ENCODE data around the gene TACR2.
"Not testable (repeated sequence)": the region's sequence is repeated elsewhere in the genome, so short reads cannot be mapped to it uniquely, and the experiment has no call there.

The TACR2 gene

DNA sequence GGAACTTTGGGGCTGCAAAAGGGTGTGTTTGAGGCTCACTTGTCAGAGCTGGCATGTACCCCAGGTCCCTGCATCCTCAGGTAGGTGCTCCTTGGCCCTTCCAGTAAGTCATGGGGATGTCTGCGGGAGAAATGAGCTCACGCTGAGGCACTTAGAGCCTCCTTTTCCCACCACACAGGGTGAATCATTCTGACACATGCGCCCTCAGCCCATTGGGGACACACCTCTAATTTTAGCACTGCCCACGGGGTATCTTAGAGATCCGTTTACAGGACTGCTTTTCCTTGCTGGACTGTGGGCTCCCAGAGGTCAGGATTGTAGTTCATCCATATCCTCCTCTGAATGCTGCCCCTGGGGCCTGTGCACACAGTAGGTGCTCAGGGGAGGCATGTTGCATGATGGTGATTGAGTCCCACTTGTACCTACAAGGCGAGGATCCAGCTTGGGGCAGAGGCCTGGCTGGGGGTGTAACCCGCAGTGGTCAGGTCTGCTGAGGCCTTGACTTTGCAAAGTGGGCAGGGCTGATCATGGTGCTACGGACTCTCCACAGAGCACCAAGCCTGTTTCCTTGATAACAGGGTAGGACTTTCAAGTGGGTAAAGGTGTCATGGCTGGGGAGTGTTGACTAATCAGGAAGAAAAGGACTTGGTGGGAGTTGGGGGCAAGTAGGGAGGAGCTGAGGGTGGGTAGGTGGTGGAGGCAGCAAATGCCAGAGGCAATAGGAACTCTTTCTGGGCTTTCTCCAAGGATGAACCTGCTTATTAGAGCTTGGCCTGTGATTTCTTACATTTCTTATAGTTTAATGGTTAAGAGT, 40.4 kb upstream of the TACR2 start:
- no peak for DNase-seq (ENCODE audit: extremely low read depth, low read depth)
- no peak overlapping the region for H3K4me3 ChIP-seq (replicated peaks; ENCODE audit: low read depth, low read length)
- TF ChIP-seq, protein P1, sequence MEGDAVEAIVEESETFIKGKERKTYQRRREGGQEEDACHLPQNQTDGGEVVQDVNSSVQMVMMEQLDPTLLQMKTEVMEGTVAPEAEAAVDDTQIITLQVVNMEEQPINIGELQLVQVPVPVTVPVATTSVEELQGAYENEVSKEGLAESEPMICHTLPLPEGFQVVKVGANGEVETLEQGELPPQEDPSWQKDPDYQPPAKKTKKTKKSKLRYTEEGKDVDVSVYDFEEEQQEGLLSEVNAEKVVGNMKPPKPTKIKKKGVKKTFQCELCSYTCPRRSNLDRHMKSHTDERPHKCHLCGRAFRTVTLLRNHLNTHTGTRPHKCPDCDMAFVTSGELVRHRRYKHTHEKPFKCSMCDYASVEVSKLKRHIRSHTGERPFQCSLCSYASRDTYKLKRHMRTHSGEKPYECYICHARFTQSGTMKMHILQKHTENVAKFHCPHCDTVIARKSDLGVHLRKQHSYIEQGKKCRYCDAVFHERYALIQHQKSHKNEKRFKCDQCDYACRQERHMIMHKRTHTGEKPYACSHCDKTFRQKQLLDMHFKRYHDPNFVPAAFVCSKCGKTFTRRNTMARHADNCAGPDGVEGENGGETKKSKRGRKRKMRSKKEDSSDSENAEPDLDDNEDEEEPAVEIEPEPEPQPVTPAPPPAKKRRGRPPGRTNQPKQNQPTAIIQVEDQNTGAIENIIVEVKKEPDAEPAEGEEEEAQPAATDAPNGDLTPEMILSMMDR (IDR thresholded peaks at IDR 0.05; ENCODE audit: low read depth, low read length, missing control alignments) = no peak

DNA sequence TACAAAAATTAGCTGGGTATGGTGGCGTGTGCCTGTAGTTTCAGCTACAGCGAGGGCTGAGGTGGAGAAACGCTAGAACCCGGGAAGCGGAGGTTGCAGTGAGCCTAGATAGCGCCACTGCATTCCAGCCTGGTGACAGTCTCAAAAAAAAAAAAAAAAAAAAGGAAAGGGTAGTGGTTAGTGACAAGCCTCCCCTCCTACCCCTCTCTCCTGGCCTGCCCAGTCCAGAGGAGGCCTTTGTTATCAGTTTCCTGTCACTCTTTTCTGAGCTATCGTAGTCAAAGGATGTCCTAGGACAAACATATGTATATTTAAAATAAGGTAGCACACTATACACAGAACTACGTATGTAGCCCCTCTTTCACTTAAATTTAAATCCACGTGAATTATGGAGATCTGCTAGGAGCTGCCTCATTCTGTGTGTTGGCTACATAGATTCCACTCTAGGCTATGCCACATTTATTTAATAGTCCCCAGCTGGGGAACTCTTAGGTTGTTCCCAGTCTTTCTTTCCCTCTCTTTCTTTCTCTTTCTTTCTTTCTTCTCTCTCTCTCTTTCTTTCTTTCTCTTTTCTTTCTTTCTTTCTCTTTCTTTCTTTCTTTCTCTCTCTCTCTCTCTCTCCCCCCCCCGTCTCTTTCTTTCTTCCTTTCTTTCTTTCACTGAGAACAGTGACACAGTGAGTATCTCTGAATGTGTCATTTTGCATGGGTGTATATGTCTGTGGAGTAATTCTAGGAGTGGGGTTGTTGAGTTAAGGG, 38.5 kb upstream of the TACR2 start:
- no peak for DNase-seq (ENCODE audit: extremely low read depth, low read depth)
- no peak overlapping the region for H3K4me3 ChIP-seq (replicated peaks; ENCODE audit: low read depth, low read length)
- TF ChIP-seq, protein P1 (IDR thresholded peaks at IDR 0.05; ENCODE audit: low read depth, low read length, missing control alignments) = no peak

DNA sequence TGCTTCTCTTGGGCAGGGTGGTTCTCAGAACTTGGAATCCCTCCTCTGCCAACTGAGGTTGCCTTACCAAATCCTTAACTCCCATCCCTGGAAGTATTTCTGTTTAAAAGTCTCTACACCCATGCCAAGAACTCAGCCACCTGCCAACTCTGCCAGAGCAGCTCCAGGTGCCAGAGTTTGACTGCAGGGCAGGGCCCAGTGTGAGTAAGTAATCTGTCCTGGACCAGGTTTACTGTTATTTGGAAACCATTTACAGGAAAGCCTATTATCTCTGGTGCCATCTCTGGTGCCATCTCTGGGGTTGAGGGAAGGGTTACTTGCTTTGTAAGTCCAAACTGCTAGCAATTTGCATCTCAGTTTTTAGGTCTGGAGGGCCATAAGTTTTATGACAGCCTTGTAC, 37.1 kb upstream of the TACR2 start:
- no peak for DNase-seq (ENCODE audit: extremely low read depth, low read depth)
- no peak overlapping the region for H3K4me3 ChIP-seq (replicated peaks; ENCODE audit: low read depth, low read length)
- TF ChIP-seq, protein P1 (IDR thresholded peaks at IDR 0.05; ENCODE audit: low read depth, low read length, missing control alignments) = no peak

DNA sequence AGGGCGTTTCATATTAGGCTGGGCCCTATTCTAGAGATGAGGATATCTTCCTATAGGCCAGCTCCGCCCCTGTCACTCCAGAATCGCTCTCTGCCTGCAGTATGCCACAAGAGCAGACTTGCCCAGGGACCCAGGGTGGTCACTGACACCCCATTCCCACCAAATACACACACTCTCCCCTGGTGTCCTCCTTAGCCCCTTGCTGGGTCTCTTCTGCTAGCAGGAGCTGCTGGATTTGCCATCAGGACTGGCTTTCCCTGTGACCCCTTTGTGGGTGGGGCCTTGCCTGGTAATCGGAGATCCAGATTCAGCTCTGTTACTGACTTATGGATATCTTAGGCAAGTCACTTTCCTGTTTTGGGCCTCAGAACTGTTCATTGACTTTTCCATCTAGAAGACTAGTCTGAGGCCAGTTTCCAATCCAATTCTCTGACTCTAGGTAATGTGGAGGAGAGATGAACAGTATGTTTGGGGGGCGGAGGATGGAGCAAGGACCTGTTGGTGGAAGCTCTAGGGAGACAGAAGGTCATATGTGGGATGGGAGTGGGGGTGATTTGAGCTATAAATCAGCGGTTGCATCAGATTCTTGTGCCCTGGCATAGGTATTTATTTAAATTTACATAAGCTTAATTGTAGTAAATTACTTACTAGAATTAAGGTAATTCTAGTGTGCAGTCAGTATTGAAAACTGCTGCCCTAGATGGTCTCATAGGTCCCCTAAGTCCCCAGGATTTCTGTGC, 36.1 kb upstream of the TACR2 start:
- TF ChIP-seq, protein P1 (IDR thresholded peaks at IDR 0.05; ENCODE audit: low read depth, low read length, missing control alignments) = no peak
- DNase-seq (ENCODE audit: extremely low read depth, low read depth) = no peak
- no peak overlapping the region for H3K4me3 ChIP-seq (replicated peaks; ENCODE audit: low read depth, low read length)

DNA sequence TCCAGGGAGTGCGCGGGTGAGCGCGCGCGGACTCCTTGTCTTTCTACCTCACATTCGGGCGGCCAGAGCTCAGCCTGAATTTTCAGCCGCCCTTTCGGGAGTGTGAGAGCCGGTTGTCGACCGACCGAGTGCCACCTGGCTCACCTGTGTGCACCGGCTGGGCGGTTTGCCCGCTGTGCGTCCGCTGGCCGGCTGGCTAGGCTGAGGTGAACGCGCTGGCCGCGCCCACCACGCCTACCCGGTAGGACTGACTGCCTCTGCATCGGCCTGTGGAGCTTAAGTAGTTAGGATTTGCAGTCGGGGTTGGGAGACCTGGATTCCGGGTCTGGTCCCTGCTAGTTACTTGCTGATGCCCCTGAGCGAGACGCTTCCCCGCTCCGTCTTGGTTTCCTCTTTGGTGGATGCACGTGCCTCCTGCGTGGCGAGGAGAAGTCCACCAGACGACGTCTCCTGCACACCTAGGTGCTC, 35.1 kb upstream of the TACR2 start:
- DNase-seq (ENCODE audit: extremely low read depth, low read depth) = no peak

DNA sequence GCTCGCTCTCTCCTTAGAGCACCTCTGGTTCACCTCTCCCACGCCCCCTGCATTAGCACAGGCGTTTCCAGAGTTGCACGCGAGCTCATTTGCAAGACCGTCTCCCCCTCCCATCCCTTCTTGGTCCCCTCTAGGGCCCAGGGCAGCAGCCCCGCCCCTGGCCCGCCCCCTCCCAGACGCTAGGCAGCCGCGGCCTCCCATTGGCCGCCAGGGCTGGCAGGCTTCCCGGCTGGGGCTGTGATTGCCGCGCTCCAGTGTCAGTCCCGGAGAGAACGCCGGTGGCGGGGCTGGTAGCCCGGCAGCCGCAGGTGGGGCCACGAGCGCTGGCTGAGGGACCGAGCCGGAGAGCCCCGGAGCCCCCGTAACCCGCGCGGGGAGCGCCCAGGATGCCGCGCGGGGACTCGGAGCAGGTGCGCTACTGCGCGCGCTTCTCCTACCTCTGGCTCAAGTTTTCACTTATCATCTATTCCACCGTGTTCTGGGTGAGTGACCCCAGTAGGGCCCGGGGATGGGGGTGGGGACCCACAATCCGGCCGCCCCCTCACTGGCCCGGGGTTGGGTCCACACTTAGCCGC, 34.6 kb upstream of the TACR2 start, which contains the start of gene TSPAN15:
TSS of gene TSPAN15 (plus strand) at position 257 of the 575 bp plus-strand sequence. CDS start at position 387, 130 bp downstream.
- TF ChIP-seq, protein P1 (IDR thresholded peaks at IDR 0.05; ENCODE audit: low read depth, low read length, missing control alignments) = no peak
- DNase-seq (ENCODE audit: extremely low read depth, low read depth) = no peak
- peak within 1 kb of the TSS; percentile 50 for H3K4me3 ChIP-seq (replicated peaks; ENCODE audit: low read depth, low read length)

More for the DNA sequence above, 35.1 kb upstream of the TACR2 start:
- H3K4me3 ChIP-seq (replicated peaks; ENCODE audit: low read depth, low read length) = peak overlapping the region; percentile 50
- TF ChIP-seq, protein P1 (IDR thresholded peaks at IDR 0.05; ENCODE audit: low read depth, low read length, missing control alignments) = no peak

DNA sequence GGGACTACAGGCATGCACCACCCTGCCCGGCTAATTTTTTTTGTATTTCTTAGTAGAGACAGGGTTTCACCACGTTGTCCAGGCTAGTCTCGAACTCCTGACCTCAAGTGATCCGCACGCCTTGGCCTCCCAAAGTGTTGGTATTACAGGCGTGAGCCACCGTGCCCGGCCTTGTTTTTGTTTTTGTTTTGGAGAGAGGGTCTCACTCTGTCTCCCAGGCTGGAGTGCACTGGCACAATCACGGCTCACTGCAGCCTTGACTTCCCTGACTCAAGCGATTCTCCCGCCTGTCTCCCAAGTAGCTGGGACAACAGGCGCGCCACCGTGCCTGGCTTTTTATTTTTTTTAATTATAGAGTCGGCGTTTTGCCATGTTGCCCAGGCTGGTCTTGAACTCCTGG, 33.7 kb upstream of the TACR2 start:
- H3K4me3 ChIP-seq (replicated peaks; ENCODE audit: low read depth, low read length); DNase-seq (ENCODE audit: extremely low read depth, low read depth): not testable (repeated sequence)
